GM12878 (cell line): ENCODE results near the gene IL1RL2. TPM values are rescaled to one million over a fixed set of nuclear protein-coding genes. Genes with fewer than 3 reads are reported as not detected.

Source experiments
- ATAC-seq: fragments of 200-7000 bp; cut with Tn5 transposase; 3 replicates; pipeline ENCODE4 v1.9.1; 2020; ENCODE audit warnings: mild to moderate bottlenecking, moderate library complexity
- BruUV-seq: library from RNA; stranded (reverse); fragments of 400-500 nt; replicated peaks from 2 replicates; lab custom pipeline; 2021; lab: Mats Ljungman, UMichigan
- CTCF ChIA-PET: fragments of 300-600 bp; sonication (Branson Sonifier 250); formaldehyde crosslinking; extraction: SDS; loops from one replicate; lab custom pipeline; 2021; ENCODE audit warnings: inconsistent platforms; lab: Yijun Ruan, JAX
- POLR2A ChIA-PET: fragments of 350-600 bp; formaldehyde crosslinking; extraction: SDS; loops from one replicate; lab custom pipeline; 2021; ENCODE audit warnings: inconsistent platforms; lab: Charles Lee
- RAD21 ChIA-PET: fragments of 300-600 bp; sonication (Branson Sonifier 250); formaldehyde crosslinking; loops from one replicate; lab custom pipeline; 2023; ENCODE audit warnings: antibody characterized with exemption; ENCODE audit not compliant: unreplicated experiment; lab: Charles Lee
- SMC1A ChIA-PET: fragments of 300-600 bp; sonication (Branson Sonifier 250); formaldehyde crosslinking; loops from one replicate; lab custom pipeline; 2023; ENCODE audit not compliant: unreplicated experiment, uncharacterized antibody; lab: Charles Lee
- DNase-seq: peaks from one replicate; pipeline ENCODE4 v3.0.0-alpha.2; 2011; ENCODE audit warnings: low read depth, low spot score
- FAIRE-seq: peaks from 3 replicates; lab custom pipeline; 2011; peaks lifted over from hg19 to GRCh38; lab: Jason Lieb, UNC
- H2AFZ ChIP-seq: 2 replicates; pipeline ENCODE4 v1.6.0; 2011; ENCODE audit warnings: low read depth, low read length, control low read depth; ENCODE audit not compliant: control insufficient read depth
- H3K27ac ChIP-seq: 2 replicates; pipeline ENCODE4 v1.5.1; 2011; ENCODE audit warnings: control low read depth; ENCODE audit not compliant: control insufficient read depth, insufficient read depth
- H3K27me3 ChIP-seq, 2 experiments: replicated peaks in 1 of 2; 2 replicates each; pipeline versions ENCODE4 v1.6.0 to v1.6.1; 2011; ENCODE audit warnings: low read length in 1 of 2; ENCODE audit not compliant: control insufficient read depth in 2 of 2, insufficient read depth in 2 of 2
- H3K36me3 ChIP-seq, 2 experiments: 2 replicates each; pipeline ENCODE4 v1.5.1; 2011; ENCODE audit warnings: low read length in 1 of 2; ENCODE audit not compliant: control insufficient read depth in 2 of 2, insufficient read depth in 2 of 2
- H3K4me1 ChIP-seq: 2 replicates; pipeline ENCODE4 v1.6.1; 2011; ENCODE audit warnings: mild to moderate bottlenecking, low read length, moderate library complexity, mixed read lengths; ENCODE audit not compliant: control insufficient read depth, insufficient read depth
- H3K4me2 ChIP-seq: 2 replicates; pipeline ENCODE4 v1.6.0; 2011; ENCODE audit warnings: control low read depth; ENCODE audit not compliant: control insufficient read depth, insufficient read depth
- H3K4me3 ChIP-seq: fragments of 200-600 bp; sonication (generic); 2 replicates; pipeline ENCODE4 v1.5.1; 2016
- H3K79me2 ChIP-seq: 2 replicates; pipeline ENCODE4 v1.6.0; 2011; ENCODE audit warnings: low read length; ENCODE audit not compliant: control insufficient read depth, insufficient read depth
- H3K9ac ChIP-seq: 2 replicates; pipeline ENCODE4 v1.8.0; 2011; ENCODE audit warnings: low read length, control low read depth, mixed read lengths; ENCODE audit not compliant: control insufficient read depth, insufficient read depth
- H3K9me3 ChIP-seq: replicated peaks from 3 replicates; pipeline ENCODE4 v1.5.1; 2011; ENCODE audit warnings: mild to moderate bottlenecking, low read length; ENCODE audit not compliant: control insufficient read depth, insufficient read depth
- H4K20me1 ChIP-seq: 2 replicates; pipeline ENCODE4 v1.6.0; 2011; ENCODE audit not compliant: control insufficient read depth, insufficient read depth
- BCL3 ChIP-seq: IDR thresholded peaks from 2 replicates; pipeline ENCODE4 v1.6.1; 2011; ENCODE audit warnings: borderline replicate concordance, low read depth, mild to moderate bottlenecking, moderate library complexity, low read length; ENCODE audit not compliant: insufficient read depth, poor library complexity, severe bottlenecking
- CBX5 ChIP-seq: sonication (generic); IDR thresholded peaks from 2 replicates; pipeline ENCODE4 v1.6.1; 2016; ENCODE audit warnings: low read depth, moderate library complexity, mild to moderate bottlenecking, inconsistent platforms
- HDAC6 ChIP-seq: fragments of 200-600 bp; sonication (generic); IDR thresholded peaks from one replicate; pipeline ENCODE4 v1.8.0; 2017; ENCODE audit warnings: antibody characterized with exemption; ENCODE audit not compliant: unreplicated experiment
- MTA3 ChIP-seq: IDR thresholded peaks from 2 replicates; pipeline ENCODE4 v1.6.1; 2012; ENCODE audit warnings: low read length, inconsistent platforms, borderline replicate concordance
- NFIC ChIP-seq: IDR thresholded peaks from 2 replicates; pipeline ENCODE4 v1.6.1; 2012; ENCODE audit warnings: low read depth, mild to moderate bottlenecking, inconsistent platforms, low read length, moderate library complexity
- RELA ChIP-seq: fragments of 450-650 bp; IDR thresholded peaks from 2 replicates; pipeline ENCODE4 v1.8.0; 2014; ENCODE audit warnings: borderline replicate concordance; ENCODE audit not compliant: partially characterized antibody
- RELB ChIP-seq: fragments of 450-650 bp; IDR thresholded peaks from 2 replicates; pipeline ENCODE4 v1.6.1; 2017; ENCODE audit warnings: low read depth, mild to moderate bottlenecking, moderate library complexity
- SIN3A ChIP-seq: IDR thresholded peaks from 2 replicates; pipeline ENCODE4 v1.6.1; 2012; ENCODE audit warnings: low read depth, low read length, improper control_type of control experiment
- SIX5 ChIP-seq: IDR thresholded peaks from 2 replicates; pipeline ENCODE4 v1.6.1; 2011; ENCODE audit warnings: mild to moderate bottlenecking, low read depth, low read length, moderate library complexity; ENCODE audit not compliant: severe bottlenecking
- SREBF1 ChIP-seq: IDR thresholded peaks from 2 replicates; pipeline ENCODE4 v1.6.1; 2012; ENCODE audit warnings: mild to moderate bottlenecking, low read length
- WRNIP1 ChIP-seq: IDR thresholded peaks from 2 replicates; pipeline ENCODE4 v1.6.1; 2011; ENCODE audit warnings: low read depth, low read length, improper control_type of control experiment, borderline replicate concordance
- ZNF687 ChIP-seq: fragments of 450-650 bp; IDR thresholded peaks from 2 replicates; pipeline ENCODE4 v1.6.1; 2017; ENCODE audit warnings: mild to moderate bottlenecking, moderate library complexity
- WGBS: methylation state at CpG from one replicate; pipeline ENCODE4 v1.1.6; 2016; ENCODE audit warnings: low lambda C conversion rate; ENCODE audit not compliant: insufficient replicate concordance, insufficient coverage; ENCODE audit errors: missing lambda C conversion rate; 5-methylcytosine and 5-hydroxymethylcytosine counted together
- in situ Hi-C: fragments of 300-500 bp; cut with MboI; formaldehyde crosslinking; loops from 9 replicates; pipeline ENCODE4 v1.14.3; 2018; ENCODE audit warnings: mixed read lengths
- intact Hi-C: fragments of 100-400 bp; cut with micrococcal nuclease; formaldehyde crosslinking; loops from one replicate; pipeline ENCODE4 v1.14.2; 2022; ENCODE audit not compliant: unreplicated experiment
- polyA plus RNA-seq, 11 experiments: library from polyadenylated mRNA; depleted of rRNA in 4 of 11; unstranded in 6 of 11; stranded (reverse) in 5 of 11; fragments of >200 nt; fragmentation: Nextera tagmentation in 4 of 11; fragmentation: Illumina TruSeq in 1 of 11; extraction: Ambion mirVana in 4 of 11; extraction: Trizol in 1 of 11; gene quantifications; 1 replicate in 1 of 11; 2 replicates in 10 of 11; pipeline versions ENCODE4 v1.2.1 to v1.2.3, GENCODE V29; 2011 to 2016; ENCODE audit warnings: inconsistent platforms in 2 of 11, missing spikeins in 2 of 11, low read depth in 1 of 11
- total RNA-seq, 4 experiments: library from RNA; depleted of rRNA in 3 of 4; stranded (reverse); fragments of >200 nt in 3 of 4; fragmentation: Illumina TruSeq in 1 of 4; extraction: Trizol in 1 of 4; gene quantifications; 2 replicates each; pipeline versions ENCODE4 v1.2.1 to v1.2.3, GENCODE V29; 2013 to 2021
- TF ChIP-seq, protein P1 (sequence below): IDR thresholded peaks from 2 replicates; pipeline ENCODE4 v1.6.1; 2011; ENCODE audit warnings: low read depth, low read length, improper control_type of control experiment, borderline replicate concordance

The IL1RL2 gene
- total and polyA plus RNA-seq, 10 of the 15 experiments (the other 5 are each of a cell fraction or from before 2014, with no cell fraction given) = not detected

DNA sequence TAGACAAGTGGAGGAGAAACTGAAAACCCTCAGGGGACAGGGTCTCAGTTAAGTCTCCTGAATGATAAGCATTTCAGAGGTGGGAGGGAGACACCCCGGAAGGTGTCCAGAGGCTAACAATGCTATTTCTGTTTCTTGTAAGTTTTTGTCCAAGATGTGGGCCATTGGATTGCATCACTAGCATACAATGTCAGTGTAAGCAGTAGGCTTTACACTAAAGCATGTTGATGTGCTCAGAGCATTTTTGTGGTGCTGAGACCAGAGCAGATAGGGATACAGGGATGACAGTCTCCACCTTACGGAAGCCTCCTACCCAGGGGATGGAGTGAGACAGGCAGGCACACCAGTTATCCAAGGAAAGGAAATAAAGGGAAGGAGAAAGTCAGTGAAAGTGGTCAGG, 46.4 kb upstream of the IL1RL2 start:
- DNase-seq (no peak), FAIRE-seq (no peak), ATAC-seq (no peak)
- Histone ChIP-seq H4K20me1 (no peaks in the 10 kb centered on the region), H3K79me2 (no peaks in the 10 kb centered on the region), H3K9me3 (peaks cover 29% of the 10 kb centered on the region; the same call in 2 of the 3 replicates), H3K9ac (no peak overlapping the region), H3K4me1 (no peaks in the 10 kb centered on the region), H2AFZ (no peak overlapping the region), H3K4me3 (no peak overlapping the region), H3K4me2 (no peak overlapping the region), H3K36me3 (no peaks in the 10 kb centered on the region; a peak in 1 of 4 replicates), H3K27me3 (no peaks in the 10 kb centered on the region), H3K27ac (no peak overlapping the region)
- ChIA-PET SMC1A (interaction anchor here (0.9 to 2.3 kb wide), 7 partner anchors 10 to 100 kb away, joined by 3 to 9 read pairs (median 6); no protein-coding TSS in a partner anchor), CTCF (interaction anchor here (0.9 to 3.3 kb wide), 3 partner anchors 14 to 114 kb away, joined by 3 to 10 read pairs (median 4); no protein-coding TSS in a partner anchor), RAD21 (interaction anchor here (1.3 kb wide), 1 partner anchor 36 kb away, joined by 3 read pairs; no protein-coding TSS in a partner anchor), POLR2A (interaction anchor here (1.4 kb wide), 1 partner anchor 14 kb away, joined by 3 read pairs; no protein-coding TSS in a partner anchor)
- TF ChIP-seq WRNIP1 (no peak), ZNF687 (no peak), RELB (no peak), NFIC (no peak), CBX5 (no peak), BCL3 (no peak), SIN3A (no peak), SREBF1 (no peak), MTA3 (no peak), RELA (no peak), HDAC6 (no peak), SIX5 (no peak)
- TF ChIP-seq, protein P1, sequence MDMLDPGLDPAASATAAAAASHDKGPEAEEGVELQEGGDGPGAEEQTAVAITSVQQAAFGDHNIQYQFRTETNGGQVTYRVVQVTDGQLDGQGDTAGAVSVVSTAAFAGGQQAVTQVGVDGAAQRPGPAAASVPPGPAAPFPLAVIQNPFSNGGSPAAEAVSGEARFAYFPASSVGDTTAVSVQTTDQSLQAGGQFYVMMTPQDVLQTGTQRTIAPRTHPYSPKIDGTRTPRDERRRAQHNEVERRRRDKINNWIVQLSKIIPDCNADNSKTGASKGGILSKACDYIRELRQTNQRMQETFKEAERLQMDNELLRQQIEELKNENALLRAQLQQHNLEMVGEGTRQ = no peak
- WGBS = 59% methylated on average over 2 of the region's 2 CpGs
- no TSS peak for BruUV-seq
- in situ Hi-C loops (no loop called here), intact Hi-C loops (no loop called here)
